ENCODE results near the gene OR4K1.
"Not testable (repeated sequence)": the region's sequence is repeated elsewhere in the genome, so short reads cannot be mapped to it uniquely, and the experiment has no call there.

The OR4K1 gene

GRCh38 chr14:19930617-19931016, at the start of gene OR4K1:
OR4K1 (plus strand) TSS chr14:19930917; CDS start chr14:19935667, 4,750 bp downstream.
- no peak for DNase-seq

- no peak for DNase-seq
Observed at GRCh38 chr14:19895282-19895681, 35.4 kb upstream of the OR4K1 start.

GRCh38 chr14:19900999-19901398, 29.7 kb upstream of the OR4K1 start:
- DNase-seq: no peak

GRCh38 chr14:19902409-19902808, 28.3 kb upstream of the OR4K1 start:
- no peak for DNase-seq

GRCh38 chr14:19906665-19907064, 24.1 kb upstream of the OR4K1 start:
- DNase-seq: no peak

- DNase-seq: no peak
Observed at GRCh38 chr14:19911114-19911513, 19.6 kb upstream of the OR4K1 start.

- DNase-seq: no peak
Observed at GRCh38 chr14:19917243-19917642, 13.5 kb upstream of the OR4K1 start.

GRCh38 chr14:19917955-19918518, 12.7 kb upstream of the OR4K1 start:
- DNase-seq: no peak

- no peak for DNase-seq
Observed at GRCh38 chr14:19918553-19919264, 12.0 kb upstream of the OR4K1 start.

- DNase-seq: no peak
Observed at GRCh38 chr14:19920021-19920657, 10.6 kb upstream of the OR4K1 start, which contains the start of gene OR4K5. OR4K5 (plus strand) TSS chr14:19920607; CDS start chr14:19920607, 0 bp downstream.

- DNase-seq: no peak
Observed at GRCh38 chr14:19941668-19942067, 11.0 kb downstream of the OR4K1 start.

GRCh38 chr14:19947413-19948090, 16.8 kb downstream of the OR4K1 start:
- DNase-seq: peak in 1 of 2 donors; percentile 13

GRCh38 chr14:19949218-19949617, 18.5 kb downstream of the OR4K1 start:
- no peak for DNase-seq

- DNase-seq: not testable (repeated sequence)
Observed at GRCh38 chr14:19969735-19970134, 39.0 kb downstream of the OR4K1 start.

GRCh38 chr14:19974844-19975243, 44.1 kb downstream of the OR4K1 start:
- peak in 1 of 2 donors; percentile 67 for DNase-seq

- no peak for DNase-seq
Observed at GRCh38 chr14:19975291-19975690, 44.6 kb downstream of the OR4K1 start, which contains the start of gene OR4K15. OR4K15 (plus strand) TSS chr14:19975591; CDS start chr14:19975591, 0 bp downstream.

All from CD4-positive, alpha-beta T cell treated with Interleukin-4 for 1 hour (primary cell).